ENCODE data around the gene LSM4. TPM values are rescaled to one million over a fixed set of nuclear protein-coding genes. Genes with fewer than 3 reads are reported as not detected.

LSM4 gene
- total and polyA plus RNA-seq, 10 of the 15 experiments (the other 5 are each of a cell fraction or from before 2014, with no cell fraction given): 12.6 to 652 (median 217) TPM

DNA sequence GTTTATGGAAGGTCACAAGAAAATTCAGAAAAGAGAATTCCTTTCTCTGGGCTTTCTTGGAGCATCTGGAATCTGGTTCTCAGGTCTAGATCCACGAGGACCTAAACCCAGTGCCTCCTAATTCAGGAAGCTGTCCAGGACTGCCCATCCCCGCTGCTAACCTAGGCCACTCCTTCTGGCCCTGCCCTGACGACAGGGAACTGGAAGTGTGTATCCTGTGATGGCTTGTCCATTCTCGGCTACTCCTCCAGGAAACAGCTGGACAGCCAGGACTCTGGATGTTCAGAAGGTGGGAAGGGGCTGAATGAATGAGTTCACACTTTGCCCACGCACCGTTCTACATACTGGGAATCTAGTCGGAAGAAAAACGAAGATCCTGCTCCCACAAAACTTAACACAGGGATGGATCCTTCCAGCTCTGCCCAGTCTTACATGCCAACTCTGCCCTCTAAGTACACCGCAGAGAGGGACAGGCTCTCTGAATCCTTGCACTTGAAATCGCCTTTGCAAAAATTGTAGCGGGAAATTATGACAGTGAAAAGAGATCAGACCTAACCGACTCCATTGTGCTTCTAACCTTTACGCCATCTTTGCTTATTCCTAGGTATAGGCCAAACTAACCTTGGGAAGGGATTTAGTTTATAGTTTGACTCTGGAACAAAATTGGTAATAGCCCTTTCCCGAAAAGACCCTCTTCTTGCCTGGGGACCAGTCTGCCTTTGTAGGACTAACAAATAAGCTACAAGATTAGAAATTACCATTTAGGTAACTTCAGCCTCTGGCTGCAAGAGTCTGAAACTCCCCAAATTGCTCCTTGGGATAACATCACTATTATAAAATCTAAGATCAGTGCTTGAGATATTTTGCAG lies 1.8 kb downstream of the LSM4 start:
- ATAC-seq: no peak
- SMC1A ChIA-PET (ENCODE audit: uncharacterized antibody, unreplicated experiment): interaction anchor here (0.9 to 3.8 kb wide), 8 partner anchors 8 to 116 kb away, joined by 3 to 84 read pairs (median 4); partner anchors contain the start of gene JUND
- Histone ChIP-seq H3K36me3 (ENCODE audit: control insufficient read depth in 2 of 2, insufficient read depth in 2 of 2, low read length in 1 of 2) (peaks cover 2 to 3% of the 10 kb centered on the region in 2 experiments; a peak in 3 of 4 replicates), H3K79me2 (ENCODE audit: control insufficient read depth, insufficient read depth, low read length) (peaks cover 45% of the 10 kb centered on the region), H4K20me1 (ENCODE audit: control insufficient read depth, insufficient read depth) (no peaks in the 10 kb centered on the region), H3K27ac (ENCODE audit: control insufficient read depth, insufficient read depth) (no peak overlapping the region; the same call in 1 of the 2 replicates), H3K9ac (ENCODE audit: control insufficient read depth, insufficient read depth, low read length) (peak overlapping the region; percentile 75; the same call in 1 of the 2 replicates), H2AFZ (ENCODE audit: control insufficient read depth, low read depth, low read length) (no peak overlapping the region), H3K27me3 (replicated peaks in 1 of 2; ENCODE audit: control insufficient read depth in 2 of 2, insufficient read depth in 2 of 2, low read length in 1 of 2) (no peaks in the 10 kb centered on the region), H3K9me3 (replicated peaks; ENCODE audit: control insufficient read depth, insufficient read depth, low read length) (no peaks in the 10 kb centered on the region; the same call in 2 of the 3 replicates), H3K4me3 (peak overlapping the region; percentile 86), H3K4me2 (ENCODE audit: control insufficient read depth, insufficient read depth) (peak overlapping the region; percentile 32), H3K4me1 (ENCODE audit: control insufficient read depth, insufficient read depth, low read length) (peaks cover 37% of the 10 kb centered on the region)
- RAD21 ChIA-PET (ENCODE audit: unreplicated experiment): interaction anchor here (1.2 to 6.0 kb wide), 4 partner anchors 16 to 41 kb away, joined by 5 to 167 read pairs (median 22); partner anchors contain the start of gene JUND
- POLR2A ChIA-PET: interaction anchor here (0.9 to 4.0 kb wide), 7 partner anchors 17 to 117 kb away, joined by 3 to 179 read pairs (median 13); partner anchors contain the start of genes JUND and RAB3A
- BruUV-seq (replicated peaks): no TSS peak
- peak; percentile 44 for FAIRE-seq
- DNase-seq (ENCODE audit: low read depth, low spot score): no peak
- in situ Hi-C loops (cut with MboI): loop anchor here (5.0 kb wide), 1 partner anchor 44 kb away; no protein-coding TSS in a partner anchor
- TF ChIP-seq IRF3 (IDR thresholded peaks at IDR 0.05): no peak
- no peak for TF ChIP-seq SUPT20H (IDR thresholded peaks at IDR 0.05; ENCODE audit: borderline replicate concordance, control insufficient read depth, low read depth, low read length)
- no peak for TF ChIP-seq RAD51 (IDR thresholded peaks at IDR 0.05)
- no peak for TF ChIP-seq SIX5 (IDR thresholded peaks at IDR 0.05; ENCODE audit: low read depth, low read length, severe bottlenecking)
- no peak for TF ChIP-seq STAT1 (conservative IDR thresholded peaks at IDR 0.05)
- TF ChIP-seq MXI1 (IDR thresholded peaks at IDR 0.05; ENCODE audit: low read depth, low read length): 0 out of 2 replicates have a peak, but pooled peaks have one; percentile 22
- TF ChIP-seq PAX5 (IDR thresholded peaks at IDR 0.05; ENCODE audit: borderline replicate concordance, low read depth, low read length): no peak
- no peak for TF ChIP-seq RUNX3 (IDR thresholded peaks at IDR 0.05; ENCODE audit: low read length)
- TF ChIP-seq ZBTB11 (CRISPR knock-in tag; IDR thresholded peaks at IDR 0.05): no peak
- CTCF ChIA-PET: interaction anchor here (0.6 to 3.8 kb wide), 12 partner anchors 8 to 162 kb away, joined by 3 to 178 read pairs (median 4); partner anchors contain the start of gene JUND
- intact Hi-C loops (cut with micrococcal nuclease; ENCODE audit: unreplicated experiment): no loop called here
- WGBS (ENCODE audit: insufficient coverage, insufficient replicate concordance, low lambda C conversion rate, missing lambda C conversion rate): 86% methylated on average over 13 of the region's 14 CpGs
